Calu3 (cell line): ENCODE results near the gene SEC31B. TPM values are rescaled to one million over a fixed set of nuclear protein-coding genes. Genes with fewer than 3 reads are reported as not detected.
A peak's percentile ranks its signal among the peaks of the same experiment; 100 is the strongest.

Experiments used
- BruUV-seq: library from RNA; stranded (reverse); fragments of 400-500 nt; replicated peaks from 2 replicates; lab custom pipeline; 2021; lab: Mats Ljungman, UMichigan
- CTCF ChIA-PET: fragments of 300-600 bp; sonication (Branson Sonifier 250); formaldehyde crosslinking; loops from one replicate; lab custom pipeline; 2022; ENCODE audit warnings: antibody characterized with exemption; lab: Charles Lee
- DNase-seq: peaks from one replicate; pipeline ENCODE4 v3.0.0; 2022
- H3K27ac Mint-ChIP-seq: one replicate; pipeline ENCODE4 v1.8.0; 2022; ENCODE audit warnings: mixed read lengths; ENCODE audit not compliant: unreplicated experiment
- H3K27me3 Mint-ChIP-seq: one replicate; pipeline ENCODE4 v1.8.0; 2022; ENCODE audit warnings: mixed read lengths; ENCODE audit not compliant: unreplicated experiment
- H3K36me3 Mint-ChIP-seq: one replicate; pipeline ENCODE4 v1.8.0; 2022; ENCODE audit warnings: mild to moderate bottlenecking, moderate library complexity, mixed read lengths; ENCODE audit not compliant: insufficient read depth, unreplicated experiment
- H3K4me1 Mint-ChIP-seq: one replicate; pipeline ENCODE4 v1.8.0; 2022; ENCODE audit warnings: mild to moderate bottlenecking, low read depth, mixed read lengths; ENCODE audit not compliant: unreplicated experiment
- H3K4me3 Mint-ChIP-seq: one replicate; pipeline ENCODE4 v1.8.0; 2022; ENCODE audit warnings: mild to moderate bottlenecking, low read depth, moderate library complexity, mixed read lengths; ENCODE audit not compliant: unreplicated experiment
- H3K9me3 Mint-ChIP-seq: one replicate; pipeline ENCODE4 v1.8.0; 2022; ENCODE audit warnings: low read depth, mixed read lengths; ENCODE audit not compliant: unreplicated experiment
- CTCF ChIP-seq: fragments of 200-600 bp; IDR thresholded peaks from one replicate; pipeline ENCODE4 v1.8.0; 2022; ENCODE audit warnings: antibody characterized with exemption; ENCODE audit not compliant: unreplicated experiment
- intact Hi-C: fragments of 100-400 bp; cut with micrococcal nuclease; formaldehyde crosslinking; loops from one replicate; pipeline ENCODE4 v1.10.0; 2022; ENCODE audit not compliant: unreplicated experiment
- total RNA-seq: library from RNA; stranded (reverse); gene quantifications from 2 replicates; pipeline ENCODE4 v1.2.3, GENCODE V29; 2022

SEC31B gene
- total RNA-seq, 1 experiment from 2014 or later = 6.5 TPM

- no peak overlapping the region for H3K27ac Mint-ChIP-seq
- H3K36me3 Mint-ChIP-seq = peaks cover 7% of the 10 kb centered on the region
- CTCF ChIA-PET = no interaction called here
- H3K9me3 Mint-ChIP-seq = no peaks in the 10 kb centered on the region
- H3K4me1 Mint-ChIP-seq = no peaks in the 10 kb centered on the region
- no TSS peak for BruUV-seq
- H3K4me3 Mint-ChIP-seq = no peak overlapping the region
- no peaks in the 10 kb centered on the region for H3K27me3 Mint-ChIP-seq
- DNase-seq = no peak
- intact Hi-C loops = no loop called here
- TF ChIP-seq CTCF = no peak
Measured at GRCh38 chr10:100551196-100551595, 31.5 kb upstream of the SEC31B start.

- no peak for DNase-seq
- CTCF ChIA-PET = interaction anchor here (1.5 kb wide), 1 partner anchor 9 kb away, joined by 6 read pairs; the partner anchor contains the start of gene HIF1AN
- no peak overlapping the region for H3K4me3 Mint-ChIP-seq
- H3K36me3 Mint-ChIP-seq = peaks cover 30% of the 10 kb centered on the region
- no peak overlapping the region for H3K27ac Mint-ChIP-seq
- H3K27me3 Mint-ChIP-seq = no peaks in the 10 kb centered on the region
- H3K4me1 Mint-ChIP-seq = no peaks in the 10 kb centered on the region
- intact Hi-C loops = no loop called here
- BruUV-seq = no TSS peak
- TF ChIP-seq CTCF = no peak
- no peaks in the 10 kb centered on the region for H3K9me3 Mint-ChIP-seq
Measured at GRCh38 chr10:100544950-100545349, 25.3 kb upstream of the SEC31B start.

GRCh38 chr10:100537475-100537874, 17.8 kb upstream of the SEC31B start:
- intact Hi-C loops = no loop called here
- Mint-ChIP-seq H3K9me3 (no peaks in the 10 kb centered on the region), H3K4me3 (no peak overlapping the region), H3K36me3 (peaks cover 10% of the 10 kb centered on the region), H3K27me3 (no peaks in the 10 kb centered on the region), H3K27ac (no peak overlapping the region), H3K4me1 (no peaks in the 10 kb centered on the region)
- BruUV-seq = no TSS peak
- no peak for DNase-seq
- no peak for TF ChIP-seq CTCF
- CTCF ChIA-PET = no interaction called here

GRCh38 chr10:100535715-100536353, 16.2 kb upstream of the SEC31B start, which contains the start of gene HIF1AN:
Gene HIF1AN, plus strand, starts transcription at chr10:100535943. Its CDS starts 16 bp downstream, at chr10:100535959.
- intact Hi-C loops = no loop called here
- TF ChIP-seq CTCF = peak; percentile 53
- Mint-ChIP-seq H3K9me3 (no peaks in the 10 kb centered on the region), H3K27ac (no peak within 1 kb of the TSS), H3K4me3 (no peak within 1 kb of the TSS), H3K27me3 (no peaks in the 10 kb centered on the region), H3K36me3 (peaks cover 10% of the 10 kb centered on the region), H3K4me1 (no peaks in the 10 kb centered on the region)
- DNase-seq = peak; percentile 83
- no TSS peak for BruUV-seq
- CTCF ChIA-PET = interaction anchor here (0.7 to 1.5 kb wide), 8 partner anchors 9 to 360 kb away, joined by 4 to 9 read pairs (median 4); no protein-coding TSS in a partner anchor
